ENCODE measurements around the gene CPXM2.

CPXM2 gene

DNA sequence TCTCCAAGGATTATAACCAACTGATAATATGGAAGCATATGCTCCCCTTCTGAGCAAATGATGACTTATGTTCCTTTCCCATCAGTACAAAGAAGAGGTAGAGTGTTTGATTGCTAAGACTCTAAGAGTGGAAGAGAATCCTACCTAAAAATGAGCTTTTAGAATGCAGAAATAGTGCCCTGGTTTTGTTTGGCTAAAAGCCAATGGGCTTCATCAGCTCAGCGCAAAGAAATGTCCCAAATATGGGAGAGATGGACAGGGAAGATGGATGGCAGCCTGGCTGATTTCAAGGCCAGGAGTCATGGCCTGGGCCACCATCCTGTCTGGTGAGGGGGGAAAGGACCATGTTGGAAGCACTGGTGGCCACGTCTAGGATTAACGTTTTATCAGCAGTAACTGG lies 165.2 kb downstream of the CPXM2 start:
- TF ChIP-seq, protein P1, sequence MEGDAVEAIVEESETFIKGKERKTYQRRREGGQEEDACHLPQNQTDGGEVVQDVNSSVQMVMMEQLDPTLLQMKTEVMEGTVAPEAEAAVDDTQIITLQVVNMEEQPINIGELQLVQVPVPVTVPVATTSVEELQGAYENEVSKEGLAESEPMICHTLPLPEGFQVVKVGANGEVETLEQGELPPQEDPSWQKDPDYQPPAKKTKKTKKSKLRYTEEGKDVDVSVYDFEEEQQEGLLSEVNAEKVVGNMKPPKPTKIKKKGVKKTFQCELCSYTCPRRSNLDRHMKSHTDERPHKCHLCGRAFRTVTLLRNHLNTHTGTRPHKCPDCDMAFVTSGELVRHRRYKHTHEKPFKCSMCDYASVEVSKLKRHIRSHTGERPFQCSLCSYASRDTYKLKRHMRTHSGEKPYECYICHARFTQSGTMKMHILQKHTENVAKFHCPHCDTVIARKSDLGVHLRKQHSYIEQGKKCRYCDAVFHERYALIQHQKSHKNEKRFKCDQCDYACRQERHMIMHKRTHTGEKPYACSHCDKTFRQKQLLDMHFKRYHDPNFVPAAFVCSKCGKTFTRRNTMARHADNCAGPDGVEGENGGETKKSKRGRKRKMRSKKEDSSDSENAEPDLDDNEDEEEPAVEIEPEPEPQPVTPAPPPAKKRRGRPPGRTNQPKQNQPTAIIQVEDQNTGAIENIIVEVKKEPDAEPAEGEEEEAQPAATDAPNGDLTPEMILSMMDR (IDR thresholded peaks at IDR 0.05; ENCODE audit: control insufficient read depth, insufficient read depth, low read depth, low read length, missing control alignments): no peak
- no peak for DNase-seq (ENCODE audit: low read depth)
- H3K4me3 ChIP-seq (ENCODE audit: control insufficient read depth, low read depth, low read length): no peak overlapping the region

DNA sequence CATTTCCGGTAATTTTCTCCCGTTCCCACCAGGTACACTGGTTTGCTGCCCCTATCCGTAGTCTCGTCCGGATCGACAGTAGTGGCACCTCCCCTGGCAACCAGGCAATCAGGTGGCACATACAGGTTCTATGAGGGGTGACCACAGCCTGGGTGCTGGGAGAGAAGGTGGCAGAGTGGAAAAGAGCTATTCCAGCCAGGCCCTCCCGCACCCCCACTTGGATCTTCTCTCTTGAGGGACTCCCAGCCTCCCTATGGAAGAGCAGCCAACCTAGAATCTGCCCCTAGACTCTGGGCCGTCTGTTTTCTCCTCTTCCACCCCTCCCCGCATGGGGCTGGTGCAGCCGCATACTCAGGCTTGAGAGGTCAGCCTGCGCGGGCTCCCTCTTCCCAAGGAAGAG lies 166.9 kb downstream of the CPXM2 start:
- H3K4me3 ChIP-seq (ENCODE audit: control insufficient read depth, low read depth, low read length): no peak overlapping the region
- no peak for DNase-seq (ENCODE audit: low read depth)
- TF ChIP-seq, protein P1 (IDR thresholded peaks at IDR 0.05; ENCODE audit: control insufficient read depth, insufficient read depth, low read depth, low read length, missing control alignments): no peak

DNA sequence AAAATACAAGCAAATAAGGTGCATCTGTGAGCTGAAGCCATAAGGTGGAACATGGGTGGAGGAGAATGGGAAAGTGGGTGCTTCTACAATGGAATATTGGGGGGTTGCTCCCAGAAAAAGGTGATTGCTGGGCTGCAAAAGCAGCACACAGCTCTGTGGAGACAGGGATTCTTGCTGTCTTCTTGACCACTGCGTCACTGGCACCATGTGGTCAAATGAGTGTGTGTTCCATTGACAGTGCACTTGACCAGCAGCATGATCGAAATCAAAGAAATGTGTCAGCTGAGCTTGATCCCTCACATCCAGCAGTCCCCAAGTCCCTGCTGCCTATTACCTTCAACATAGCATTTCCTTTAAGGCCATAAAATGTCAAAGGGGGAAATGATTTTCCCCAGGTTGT lies 169.3 kb downstream of the CPXM2 start:
- DNase-seq (ENCODE audit: low read depth): no peak
- TF ChIP-seq, protein P1 (IDR thresholded peaks at IDR 0.05; ENCODE audit: control insufficient read depth, insufficient read depth, low read depth, low read length, missing control alignments): no peak
- no peak overlapping the region for H3K4me3 ChIP-seq (ENCODE audit: control insufficient read depth, low read depth, low read length)

DNA sequence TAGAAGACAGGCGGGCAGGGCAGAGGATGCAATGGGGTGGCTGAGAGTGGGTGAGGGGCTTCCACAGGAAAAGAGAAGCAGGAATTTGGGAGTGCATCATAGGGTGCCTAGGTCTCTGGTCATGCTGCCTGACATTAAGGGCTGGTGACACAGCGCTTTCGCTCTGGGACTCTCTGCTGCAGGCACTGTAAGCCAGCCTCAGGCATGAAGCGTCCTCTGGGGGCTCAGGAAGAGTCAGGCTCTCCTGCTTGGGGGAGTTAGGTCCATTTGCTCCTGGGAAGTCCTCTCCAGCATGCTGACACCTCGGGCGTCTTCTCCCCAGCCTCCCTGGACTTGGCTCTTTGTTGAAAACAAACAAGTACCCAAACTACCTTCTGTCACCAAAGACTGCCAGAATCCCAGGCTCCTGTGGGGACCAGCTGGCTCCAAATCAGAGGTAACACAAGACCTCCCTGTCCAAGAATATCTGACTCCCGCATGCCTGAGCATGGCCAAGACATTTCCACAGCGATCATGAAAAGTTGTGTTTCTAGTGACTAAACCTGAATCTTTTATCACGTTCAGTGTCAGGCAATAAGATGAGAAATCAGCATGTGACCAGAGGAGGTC lies 170.1 kb downstream of the CPXM2 start:
- TF ChIP-seq, protein P1 (IDR thresholded peaks at IDR 0.05; ENCODE audit: control insufficient read depth, insufficient read depth, low read depth, low read length, missing control alignments): no peak
- DNase-seq (ENCODE audit: low read depth): no peak
- H3K4me3 ChIP-seq (ENCODE audit: control insufficient read depth, low read depth, low read length): no peak overlapping the region

DNA sequence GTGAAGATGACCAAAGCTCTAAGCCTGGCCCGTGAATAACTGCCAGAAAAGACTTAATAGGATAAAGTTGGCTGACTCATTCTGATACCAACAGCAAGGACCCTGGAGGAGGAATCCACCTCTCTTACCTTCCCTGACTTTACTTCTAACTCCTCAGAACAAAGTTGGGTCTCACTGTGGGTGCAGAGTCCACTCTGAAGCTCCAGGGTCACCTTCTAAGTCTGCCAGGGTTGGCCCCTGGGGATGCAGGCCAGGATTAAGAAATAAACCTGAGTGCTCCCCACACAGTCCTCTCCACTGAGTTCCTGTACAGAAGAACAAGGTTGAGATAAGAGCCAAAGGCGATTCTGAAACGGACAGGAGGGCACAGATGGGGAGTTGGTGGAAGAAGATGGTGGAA lies 171.1 kb downstream of the CPXM2 start:
- TF ChIP-seq, protein P1 (IDR thresholded peaks at IDR 0.05; ENCODE audit: control insufficient read depth, insufficient read depth, low read depth, low read length, missing control alignments): no peak
- no peak for DNase-seq (ENCODE audit: low read depth)
- H3K4me3 ChIP-seq (ENCODE audit: control insufficient read depth, low read depth, low read length): no peak overlapping the region

DNA sequence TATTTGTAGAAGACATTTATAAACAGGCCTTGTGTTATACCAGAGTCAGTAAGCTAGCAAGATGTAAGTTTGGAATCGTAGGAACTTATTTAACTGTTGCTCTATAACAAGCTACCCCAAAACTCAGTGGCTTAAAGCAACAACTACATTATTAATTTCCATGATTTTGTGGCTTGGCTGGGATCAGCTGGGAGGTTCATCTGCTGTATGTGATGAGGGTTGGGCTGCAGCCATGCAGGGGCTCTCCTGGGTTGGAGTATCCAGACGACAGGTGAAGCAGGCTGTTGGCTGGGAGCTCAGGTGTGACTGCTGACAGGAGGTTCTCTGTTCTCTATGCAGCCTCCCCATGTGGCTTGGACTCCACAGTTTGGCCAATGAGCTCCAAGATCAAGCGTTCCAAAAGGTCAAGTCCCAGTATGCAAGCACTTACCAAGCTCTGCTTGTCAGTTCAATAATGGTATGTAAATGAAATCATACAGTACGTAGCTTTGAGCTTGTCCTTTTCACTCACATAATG lies 173.0 kb downstream of the CPXM2 start:
- DNase-seq (ENCODE audit: low read depth): no peak
- TF ChIP-seq, protein P1 (IDR thresholded peaks at IDR 0.05; ENCODE audit: control insufficient read depth, insufficient read depth, low read depth, low read length, missing control alignments): no peak
- H3K4me3 ChIP-seq (ENCODE audit: control insufficient read depth, low read depth, low read length): no peak overlapping the region

Data from AG09309 (cell line).